ENCODE measurements around the gene CAND1.

- no peak for TF ChIP-seq CTCF (IDR thresholded peaks at IDR 0.05)
- no peak for TF ChIP-seq USF2 (CRISPR knock-in tag; IDR thresholded peaks at IDR 0.05)
- no peak for TF ChIP-seq RELA (CRISPR knock-in tag; IDR thresholded peaks at IDR 0.05; ENCODE audit: borderline replicate concordance)
- TF ChIP-seq PRRX2 (CRISPR knock-in tag; IDR thresholded peaks at IDR 0.05), result no peak
- no peak for TF ChIP-seq ATF1 (CRISPR knock-in tag; IDR thresholded peaks at IDR 0.05)
Measured at GRCh38 chr12:67322580-67322979, 53.4 kb downstream of the CAND1 start.

Data from WTC11 (cell line).